CD4-positive, alpha-beta T cell (primary cell): ENCODE results near the gene RALGPS2. TPM values are rescaled to one million over a fixed set of nuclear protein-coding genes. Genes with fewer than 3 reads are reported as not detected.

ENCODE experiments used
- ATAC-seq: fragments of 200-7000 bp; cut with Tn5 transposase; one replicate; pipeline ENCODE4 v1.10.0; 2022; ENCODE audit warnings: mild to moderate bottlenecking; ENCODE audit not compliant: poor library complexity
- CTCF ChIA-PET: fragments of 350-600 bp; sonication (Branson Sonifier 250); formaldehyde crosslinking; loops from one replicate; lab custom pipeline; 2021; ENCODE audit warnings: antibody characterized with exemption, inconsistent platforms; lab: Charles Lee
- POLR2A ChIA-PET: fragments of 350-600 bp; sonication (Branson Sonifier 250); formaldehyde crosslinking; loops from one replicate; lab custom pipeline; 2021; ENCODE audit warnings: antibody characterized with exemption, inconsistent platforms; lab: Charles Lee
- DNase-seq, 14 experiments: peaks; one replicate each; pipeline ENCODE4 v3.0.0-alpha.2; 2013 to 2020; ENCODE audit warnings: mixed read lengths in 2 of 14
- H3K27ac ChIP-seq, 2 donors: one replicate each; pipeline versions ENCODE4 v1.5.1 to v1.7.0; 2013; ENCODE audit warnings: low read length in 2 of 2, low read depth in 1 of 2, mild to moderate bottlenecking in 1 of 2
- H3K27me3 ChIP-seq, 2 experiments: 1 replicate in 1 of 2; 2 replicates in 1 of 2; pipeline versions ENCODE4 v1.6.1 to v1.7.0; 2013; ENCODE audit warnings: low read length in 2 of 2, control low read depth in 1 of 2, mild to moderate bottlenecking in 1 of 2, moderate library complexity in 1 of 2; ENCODE audit not compliant: insufficient read depth in 2 of 2, control insufficient read depth in 1 of 2
- H3K36me3 ChIP-seq: one replicate; pipeline ENCODE4 v1.6.1; 2013; ENCODE audit warnings: low read length, control low read depth; ENCODE audit not compliant: insufficient read depth
- H3K4me1 ChIP-seq: one replicate; pipeline ENCODE4 v1.6.1; 2013; ENCODE audit warnings: low read length, control low read depth; ENCODE audit not compliant: insufficient read depth
- H3K4me3 ChIP-seq: one replicate; pipeline ENCODE4 v1.5.1; 2013; ENCODE audit warnings: mild to moderate bottlenecking, low read length, moderate library complexity
- H3K9me3 ChIP-seq, 2 experiments: 1 replicate in 1 of 2; 2 replicates in 1 of 2; pipeline versions ENCODE4 v1.6.1 to v1.7.0; 2013; ENCODE audit warnings: low read length in 2 of 2, mild to moderate bottlenecking in 2 of 2, control low read depth in 1 of 2, moderate library complexity in 1 of 2; ENCODE audit not compliant: control insufficient read depth in 1 of 2, insufficient read depth in 1 of 2
- H3K27ac Mint-ChIP-seq: one replicate; pipeline ENCODE4 v1.8.0; 2020; ENCODE audit warnings: mixed read lengths
- H3K27me3 Mint-ChIP-seq: one replicate; pipeline ENCODE4 v1.8.0; 2021; ENCODE audit warnings: mixed read lengths
- H3K36me3 Mint-ChIP-seq: one replicate; pipeline ENCODE4 v1.8.0; 2021; ENCODE audit warnings: low read depth, mixed read lengths
- H3K4me1 Mint-ChIP-seq: one replicate; pipeline ENCODE4 v1.8.0; 2021; ENCODE audit warnings: low read depth, mixed read lengths
- H3K4me3 Mint-ChIP-seq: one replicate; pipeline ENCODE4 v1.8.0; 2020; ENCODE audit warnings: mild to moderate bottlenecking, mixed read lengths
- H3K9me3 Mint-ChIP-seq: one replicate; pipeline ENCODE4 v1.8.0; 2020; ENCODE audit warnings: mixed read lengths
- CTCF ChIP-seq: fragments of 200-600 bp; IDR thresholded peaks from one replicate; pipeline ENCODE4 v1.8.0; 2022; ENCODE audit warnings: antibody characterized with exemption, mild to moderate bottlenecking
- intact Hi-C, 2 experiments: fragments of 100-400 bp; cut with DNase I in 1 of 2; cut with micrococcal nuclease in 1 of 2; formaldehyde crosslinking; loops; one replicate each; pipeline versions ENCODE4 v1.15.1 to v1.9.0; 2023 to 2025; cut with DNase I, micrococcal nuclease
- total RNA-seq, 174 experiments: library from RNA in 2 of 174; stranded (reverse) in 2 of 174; gene quantifications; one replicate each; pipeline ENCODE4 v1.2.3 and lab custom pipeline; 2021 to 2026

RALGPS2 gene
- total RNA-seq, 2 experiments from 2014 or later = 8.6 to 10.8 TPM

- H3K4me3 ChIP-seq = no peak overlapping the region
- no peaks in the 10 kb centered on the region for H3K36me3 Mint-ChIP-seq
- ChIA-PET CTCF (interaction anchor here (0.6 kb wide), 1 partner anchor 203 kb away, joined by 5 read pairs; no protein-coding TSS in a partner anchor), POLR2A (no interaction called here)
- no peak overlapping the region for H3K27ac Mint-ChIP-seq
- no peaks in the 10 kb centered on the region for H3K4me1 ChIP-seq
- TF ChIP-seq CTCF = no peak
- H3K9me3 Mint-ChIP-seq = no peaks in the 10 kb centered on the region
- H3K4me3 Mint-ChIP-seq = no peak overlapping the region
- peaks cover 0 to 5% of the 10 kb centered on the region in 2 experiments for H3K27me3 ChIP-seq
- DNase-seq (no peak), ATAC-seq (no peak)
- no peaks in the 10 kb centered on the region for H3K36me3 ChIP-seq
- H3K4me1 Mint-ChIP-seq = no peaks in the 10 kb centered on the region
- intact Hi-C loops = no loop called here
- H3K27me3 Mint-ChIP-seq = peaks cover 12% of the 10 kb centered on the region
- no peak overlapping the region for H3K27ac ChIP-seq
- H3K9me3 ChIP-seq = no peaks in the 10 kb centered on the region
Measured at GRCh38 chr1:178938959-178939317, 213.9 kb downstream of the RALGPS2 start.

- H3K27me3 Mint-ChIP-seq = peaks cover 12% of the 10 kb centered on the region
- CTCF ChIA-PET = no interaction called here
- H3K9me3 Mint-ChIP-seq = no peaks in the 10 kb centered on the region
- no peak overlapping the region for H3K27ac ChIP-seq
- DNase-seq = no peak
- H3K27ac Mint-ChIP-seq = no peak overlapping the region
- intact Hi-C loops = no loop called here
- no peaks in the 10 kb centered on the region for H3K36me3 Mint-ChIP-seq
- no peak overlapping the region for H3K4me3 ChIP-seq
- H3K27me3 ChIP-seq = peaks cover 0 to 5% of the 10 kb centered on the region in 2 experiments
- no peak overlapping the region for H3K4me3 Mint-ChIP-seq
- no peaks in the 10 kb centered on the region for H3K4me1 Mint-ChIP-seq
- TF ChIP-seq CTCF = no peak
- no peak for ATAC-seq
- POLR2A ChIA-PET = no interaction called here
- no peaks in the 10 kb centered on the region for H3K4me1 ChIP-seq
- H3K36me3 ChIP-seq = no peaks in the 10 kb centered on the region
- H3K9me3 ChIP-seq = no peaks in the 10 kb centered on the region
Measured at GRCh38 chr1:178939338-178940067, 214.5 kb downstream of the RALGPS2 start.

GRCh38 chr1:178940068-178940765 lies 215.2 kb downstream of the RALGPS2 start:
- H3K4me1 ChIP-seq = no peaks in the 10 kb centered on the region
- H3K27ac ChIP-seq = no peak overlapping the region
- TF ChIP-seq CTCF = no peak
- H3K36me3 ChIP-seq = no peaks in the 10 kb centered on the region
- ChIA-PET CTCF (no interaction called here), POLR2A (no interaction called here)
- no peak overlapping the region for H3K27ac Mint-ChIP-seq
- intact Hi-C loops = no loop called here
- DNase-seq = no peak
- no peak for ATAC-seq
- no peaks in the 10 kb centered on the region for H3K9me3 Mint-ChIP-seq
- no peak overlapping the region for H3K4me3 Mint-ChIP-seq
- peaks cover 15% of the 10 kb centered on the region for H3K27me3 Mint-ChIP-seq
- H3K9me3 ChIP-seq = no peaks in the 10 kb centered on the region
- H3K4me3 ChIP-seq = no peak overlapping the region
- peaks cover 0 to 5% of the 10 kb centered on the region in 2 experiments for H3K27me3 ChIP-seq
- no peaks in the 10 kb centered on the region for H3K36me3 Mint-ChIP-seq
- no peaks in the 10 kb centered on the region for H3K4me1 Mint-ChIP-seq
